Hepatocyte (in vitro differentiated cells): ENCODE data around the gene SEC22C.

Experiments used
- CTCF ChIP-seq: fragments of 200-600 bp; sonication (generic); IDR thresholded peaks from 2 replicates; pipeline ENCODE4 v1.5.1; 2016; ENCODE audit warnings: antibody characterized with exemption, mild to moderate bottlenecking; ENCODE audit not compliant: poor library complexity
- EZH2 ChIP-seq: fragments of 200-600 bp; sonication (generic); IDR thresholded peaks from 2 replicates; pipeline ENCODE4 v1.6.1; 2016; ENCODE audit warnings: antibody characterized with exemption, mild to moderate bottlenecking, borderline replicate concordance

GRCh38 chr3:42507761-42508335, 73.9 kb downstream of the SEC22C start:
- TF ChIP-seq CTCF (no peak), EZH2 (no peak)
